ENCODE measurements around the gene FAM222B.

GRCh38 chr17:28874750-28875149, 32.2 kb upstream of the FAM222B start:
- TF ChIP-seq CTCF (IDR thresholded peaks at IDR 0.05): no peak
- no peak for TF ChIP-seq ZFX (IDR thresholded peaks at IDR 0.05; ENCODE audit: borderline replicate concordance)
